NCI-H345 treated with DMSO at 0.1 percent for 48 hours (cell line): ENCODE results near the gene MAB21L4.
"Not testable (repeated sequence)": the region's sequence is repeated elsewhere in the genome, so short reads cannot be mapped to it uniquely, and the experiment has no call there.

Experiments used
- DNase-seq: peaks from one replicate; lab custom pipeline; 2025; ENCODE audit not compliant: unreplicated experiment; lab: John Stamatoyannopoulos, UW

MAB21L4 gene

GRCh38 chr2:240846309-240846708 lies 49.6 kb downstream of the MAB21L4 start:
- not testable (repeated sequence) for DNase-seq

- peak; percentile 18 for DNase-seq
These were observed 55.4 kb downstream of the MAB21L4 start for GRCh38 chr2:240840435-240841060.

- DNase-seq, result no peak
These were observed 56.5 kb downstream of the MAB21L4 start for GRCh38 chr2:240839152-240840143.

- no peak for DNase-seq
These were observed 58.3 kb downstream of the MAB21L4 start for GRCh38 chr2:240837621-240838020.

GRCh38 chr2:240836781-240837467 lies 59.0 kb downstream of the MAB21L4 start:
- no peak for DNase-seq
